Measurements from ENCODE around the gene TMEM258.

Gene TMEM258

GRCh38 chr11:61837411-61838005 lies 45.1 kb upstream of the TMEM258 start:
- DNase-seq (ENCODE audit: low read depth) = no peak
- no peak for TF ChIP-seq CTCF (IDR thresholded peaks at IDR 0.05; ENCODE audit: insufficient read depth, low read depth, low read length, missing control alignments)
- no peak overlapping the region for H3K4me3 ChIP-seq (ENCODE audit: low read depth, low read length)

DNA sequence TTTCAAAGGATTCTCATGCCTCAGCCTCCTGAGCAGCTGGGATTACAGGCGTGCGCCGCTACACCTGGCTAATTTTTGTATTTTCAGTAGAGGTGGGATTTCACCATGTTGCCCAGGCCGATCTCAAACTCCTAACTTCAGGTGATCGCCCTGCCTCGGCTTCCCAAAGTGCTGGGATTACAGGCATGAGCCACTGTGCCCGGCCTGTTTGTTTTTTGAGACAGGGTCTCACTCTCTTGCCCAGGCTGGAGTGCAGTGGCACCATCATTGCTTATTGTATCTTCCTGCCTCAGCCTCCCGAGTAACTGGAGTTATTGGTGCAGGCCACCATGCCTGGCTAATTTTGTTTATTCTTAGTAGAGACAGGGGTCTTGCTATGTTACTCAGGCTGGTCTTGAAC lies 43.8 kb upstream of the TMEM258 start:
- no peak overlapping the region for H3K4me3 ChIP-seq (ENCODE audit: low read depth, low read length)
- TF ChIP-seq CTCF (IDR thresholded peaks at IDR 0.05; ENCODE audit: insufficient read depth, low read depth, low read length, missing control alignments) = no peak
- DNase-seq (ENCODE audit: low read depth) = no peak

DNA sequence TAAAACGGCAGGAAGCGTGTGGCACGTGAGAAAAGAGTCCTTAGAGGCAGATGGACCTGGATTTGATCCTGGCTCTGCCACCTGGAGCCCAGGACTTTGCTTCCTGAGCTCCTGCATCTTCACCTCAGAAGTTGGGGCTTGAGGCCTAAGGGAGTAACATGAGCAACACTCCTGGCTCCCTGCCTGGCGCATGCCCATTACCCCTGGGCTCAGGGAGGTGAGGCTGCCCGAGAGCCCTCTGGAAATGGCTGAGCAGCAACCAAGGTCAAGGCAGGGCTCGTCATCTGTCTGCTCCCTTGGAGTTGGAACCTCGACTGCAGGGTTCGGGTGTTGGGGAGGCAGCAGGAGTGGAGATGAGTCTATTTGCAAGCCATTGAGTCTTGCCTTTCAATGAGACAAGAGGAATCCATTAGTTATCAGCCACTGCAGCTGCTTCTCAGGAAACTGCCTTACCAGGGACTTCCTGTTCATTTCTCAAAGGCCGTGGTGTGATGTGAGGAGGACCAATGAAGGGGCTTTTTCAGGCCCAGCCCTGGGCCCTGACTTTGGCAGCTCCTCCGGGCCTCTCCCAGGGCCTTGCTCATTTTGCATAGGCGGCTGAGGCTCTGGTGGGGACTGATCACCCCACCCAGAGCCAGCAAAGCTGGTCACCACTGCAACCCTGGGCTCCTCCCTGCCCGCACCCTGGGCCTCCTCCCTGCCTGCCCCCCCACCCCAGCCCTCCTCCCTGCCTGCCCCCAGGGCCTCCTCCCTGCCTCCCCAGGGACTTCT lies 42.1 kb upstream of the TMEM258 start:
- no peak for TF ChIP-seq CTCF (IDR thresholded peaks at IDR 0.05; ENCODE audit: insufficient read depth, low read depth, low read length, missing control alignments)
- DNase-seq (ENCODE audit: low read depth) = peak; percentile 95
- H3K4me3 ChIP-seq (ENCODE audit: low read depth, low read length) = peak overlapping the region; percentile 54

DNA sequence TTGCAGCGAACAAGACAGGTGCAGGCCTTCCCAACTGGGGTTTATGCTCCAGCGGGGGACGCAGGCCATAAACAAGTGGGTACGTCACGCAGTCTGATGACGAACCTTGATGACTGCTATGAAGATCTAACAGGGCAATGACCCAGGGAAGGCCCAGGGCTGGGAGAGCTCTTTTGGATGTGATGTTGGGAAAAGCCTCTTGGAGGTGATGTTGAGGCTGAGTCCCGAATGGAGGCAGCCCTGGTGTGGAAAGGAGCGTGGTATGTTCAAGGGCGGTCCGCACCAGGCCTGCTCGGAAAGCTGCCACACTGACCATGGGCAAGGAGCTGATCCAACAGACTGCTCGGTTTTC lies 41.5 kb upstream of the TMEM258 start:
- no peak for DNase-seq (ENCODE audit: low read depth)
- peak overlapping the region; percentile 54 for H3K4me3 ChIP-seq (ENCODE audit: low read depth, low read length)
- TF ChIP-seq CTCF (IDR thresholded peaks at IDR 0.05; ENCODE audit: insufficient read depth, low read depth, low read length, missing control alignments) = no peak

DNA sequence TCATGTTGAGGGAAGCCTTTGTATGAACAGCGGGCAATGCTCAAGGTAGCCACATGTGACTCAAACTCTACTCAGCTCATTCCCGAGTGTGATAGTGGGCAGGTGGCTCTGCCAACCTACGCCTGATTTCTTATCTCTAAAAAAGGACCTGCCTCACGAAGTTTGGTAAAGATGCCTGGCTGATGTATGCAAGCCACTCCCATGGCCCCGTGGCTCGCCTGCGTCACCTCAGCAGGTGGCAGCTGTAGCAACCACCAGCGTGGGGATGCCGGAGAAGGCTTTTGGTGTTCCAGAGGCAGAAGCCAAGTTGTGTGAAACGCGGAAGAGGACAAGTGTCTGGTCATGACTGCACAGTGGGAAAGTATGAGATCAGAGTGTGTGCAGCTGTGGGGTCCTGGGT lies 41.1 kb upstream of the TMEM258 start:
- no peak for DNase-seq (ENCODE audit: low read depth)
- H3K4me3 ChIP-seq (ENCODE audit: low read depth, low read length) = no peak overlapping the region
- no peak for TF ChIP-seq CTCF (IDR thresholded peaks at IDR 0.05; ENCODE audit: insufficient read depth, low read depth, low read length, missing control alignments)

- TF ChIP-seq CTCF (IDR thresholded peaks at IDR 0.05; ENCODE audit: insufficient read depth, low read depth, low read length, missing control alignments) = no peak
- H3K4me3 ChIP-seq (ENCODE audit: low read depth, low read length) = no peak overlapping the region
- DNase-seq (ENCODE audit: low read depth) = no peak
Measured at GRCh38 chr11:61832754-61833153, 40.4 kb upstream of the TMEM258 start.

DNA sequence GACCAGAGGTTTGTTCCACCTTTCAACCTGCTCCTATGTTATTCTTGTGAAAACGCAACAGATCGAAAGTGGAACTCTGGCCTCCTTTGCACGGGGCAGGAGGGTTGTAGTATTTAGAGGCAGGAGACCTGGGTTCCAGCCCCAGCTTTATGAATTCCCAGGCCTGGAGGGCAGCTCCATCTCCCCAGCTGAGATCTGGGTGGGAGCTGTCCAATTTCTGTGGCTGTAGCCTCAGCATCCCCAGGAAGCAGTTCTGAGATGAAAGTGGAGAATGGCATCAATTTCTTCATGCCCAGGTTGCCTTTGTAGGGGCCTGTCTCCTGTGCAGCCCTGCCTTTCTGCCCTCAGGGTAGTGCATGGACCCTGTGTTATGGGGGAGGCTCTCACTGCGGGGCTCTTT lies 39.8 kb upstream of the TMEM258 start:
- no peak for TF ChIP-seq CTCF (IDR thresholded peaks at IDR 0.05; ENCODE audit: insufficient read depth, low read depth, low read length, missing control alignments)
- no peak overlapping the region for H3K4me3 ChIP-seq (ENCODE audit: low read depth, low read length)
- DNase-seq (ENCODE audit: low read depth) = no peak
